Limb (tissue), 2 donors: ENCODE results near the gene CCDC70.
"Not testable (repeated sequence)": the region's sequence is repeated elsewhere in the genome, so short reads cannot be mapped to it uniquely, and the experiment has no call there.

Experiments
- DNase-seq, 2 donors: peaks; one replicate each; pipeline ENCODE4 v3.0.0-alpha.2; 2016; ENCODE audit errors: extremely low spot score in 2 of 2

The CCDC70 gene

DNA sequence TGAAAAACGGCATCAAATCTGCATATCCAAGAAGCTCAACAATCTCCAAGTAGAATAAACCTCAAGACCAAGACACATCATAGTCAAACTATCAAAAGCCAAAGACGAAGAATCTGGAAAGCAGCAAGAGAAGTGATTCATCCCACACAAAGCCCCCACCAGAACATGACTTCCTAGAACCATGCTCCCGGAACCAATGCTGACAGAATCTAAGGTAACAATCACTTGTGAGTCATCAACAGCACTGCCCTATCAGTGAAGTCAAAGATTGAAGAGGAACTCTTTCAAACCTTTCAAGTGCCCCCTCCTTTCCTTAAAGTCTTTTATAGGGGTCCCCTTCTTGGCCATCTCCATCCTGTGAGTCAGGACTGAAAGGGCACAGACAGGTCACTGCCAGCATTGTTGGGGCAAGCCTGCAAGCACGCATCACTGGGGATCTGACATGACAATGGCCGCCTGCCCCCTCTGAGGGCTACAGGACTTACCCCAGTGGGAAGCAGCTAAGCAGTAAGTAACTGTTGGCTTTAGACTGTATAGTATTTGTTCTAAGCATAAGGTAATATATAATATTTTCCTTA lies at the start of gene CCDC70:
Gene CCDC70 (plus strand): TSS at position 247 of the 578 bp plus-strand sequence. CDS start 3,443 bp downstream, outside the sequence.
- DNase-seq: no peak

DNA sequence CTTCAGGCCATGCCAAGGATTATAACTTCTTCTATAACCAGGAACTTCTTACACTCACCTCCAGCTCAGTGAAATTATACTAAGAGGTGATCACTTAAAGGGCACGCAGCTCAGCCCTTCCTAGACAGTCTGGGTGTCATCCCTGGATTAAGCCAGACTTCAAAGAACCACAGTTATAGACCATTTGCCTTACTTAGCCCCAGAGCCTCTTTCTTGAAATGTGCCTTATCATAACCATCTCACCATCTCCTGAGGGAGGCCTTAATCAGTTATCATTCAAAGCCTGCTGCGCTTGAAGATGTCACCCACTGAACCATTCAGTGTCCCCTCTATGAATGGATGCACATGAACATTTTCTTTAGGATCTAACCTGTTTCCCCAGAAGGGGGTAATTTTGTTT lies 47.7 kb upstream of the CCDC70 start:
- DNase-seq: no peak

DNA sequence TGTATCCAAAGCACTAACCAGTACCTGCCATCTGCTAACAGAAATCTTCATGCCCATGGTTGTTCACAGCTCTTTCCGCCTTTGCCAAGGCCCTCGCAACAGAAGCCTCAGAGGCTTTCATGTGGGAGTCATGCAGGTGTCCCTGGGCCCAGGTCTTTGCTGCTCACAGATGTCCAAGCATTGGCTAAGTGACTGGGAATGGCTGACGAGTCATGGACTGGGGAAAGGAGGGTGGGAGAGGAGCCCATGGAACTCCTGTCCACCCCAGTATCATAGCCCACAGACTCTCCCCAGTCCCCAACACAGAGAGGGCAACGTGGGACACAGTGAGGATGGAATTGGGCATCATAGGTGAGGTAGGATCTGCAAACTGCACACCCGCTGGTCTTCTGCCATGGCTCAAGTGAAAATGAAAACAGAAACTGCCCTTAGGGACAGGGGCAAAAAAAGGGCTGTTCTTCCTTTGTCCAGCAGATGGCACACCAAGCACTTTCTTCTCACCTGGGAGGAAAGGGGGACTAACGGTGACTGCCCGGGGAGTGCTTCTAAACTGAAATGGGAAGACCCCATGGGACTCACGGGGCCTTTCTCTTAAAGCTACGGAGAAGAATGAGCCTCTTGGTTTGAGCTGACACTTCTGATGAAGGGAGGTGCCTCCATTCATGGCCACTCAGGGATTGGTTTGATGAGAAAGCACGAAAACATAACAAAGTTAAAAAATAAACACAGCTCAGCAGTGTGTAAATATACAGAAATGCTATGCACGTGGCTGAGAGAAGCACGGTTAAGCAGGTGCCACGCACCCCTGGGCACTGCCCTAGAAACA lies 46.7 kb upstream of the CCDC70 start:
- DNase-seq: peak in 1 of 2 donors; percentile 66

DNA sequence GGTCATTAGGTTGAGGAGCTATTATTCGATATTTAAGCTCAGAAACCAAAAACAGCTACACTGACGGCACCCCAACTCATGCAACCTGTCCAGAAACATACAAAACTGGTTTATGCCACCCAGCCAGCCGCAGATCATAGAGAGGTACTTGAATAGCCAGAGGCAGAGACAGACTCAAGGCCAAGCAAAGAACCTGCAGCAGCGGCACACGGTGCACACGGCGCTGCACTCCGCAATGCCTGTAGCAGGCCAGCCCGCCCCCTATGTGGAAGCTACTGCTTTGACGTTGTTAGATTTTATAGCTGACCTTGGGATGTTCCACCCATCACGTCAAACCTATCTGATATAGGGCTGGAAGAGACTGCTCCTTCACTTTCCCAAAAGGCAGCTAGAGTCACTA lies 45.9 kb upstream of the CCDC70 start:
- no peak for DNase-seq

DNA sequence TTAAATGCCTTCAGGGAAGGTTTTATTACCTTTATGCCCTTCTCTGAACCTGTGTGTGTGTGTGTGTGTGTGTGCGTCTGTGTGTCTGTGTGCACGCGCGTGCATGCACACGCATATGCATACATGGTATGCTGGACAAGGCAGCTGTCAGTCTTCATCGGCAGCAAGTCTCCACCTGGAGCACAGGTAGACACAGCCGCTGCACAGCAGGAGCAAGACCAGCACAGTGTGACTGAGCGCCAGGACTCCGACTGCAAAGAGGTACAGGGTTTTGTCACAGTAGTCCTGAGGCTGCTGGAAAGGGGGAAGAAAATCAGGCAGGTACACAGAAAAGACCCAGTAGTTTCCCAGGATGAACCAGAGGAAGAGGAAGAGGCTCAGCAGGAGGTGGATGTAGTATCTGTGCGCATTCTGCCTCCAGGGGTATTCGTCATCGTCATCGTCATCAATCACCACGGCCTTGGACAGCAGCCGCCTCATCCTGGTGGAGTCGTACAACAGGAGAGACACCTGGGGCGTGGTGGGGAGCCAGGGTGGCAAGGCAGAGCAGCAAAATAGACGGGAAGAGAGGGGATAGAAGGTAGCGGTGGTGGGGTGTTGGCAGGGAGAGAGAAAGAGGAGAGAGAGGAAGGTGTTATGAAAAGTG lies 45.0 kb upstream of the CCDC70 start:
- DNase-seq: no peak

DNA sequence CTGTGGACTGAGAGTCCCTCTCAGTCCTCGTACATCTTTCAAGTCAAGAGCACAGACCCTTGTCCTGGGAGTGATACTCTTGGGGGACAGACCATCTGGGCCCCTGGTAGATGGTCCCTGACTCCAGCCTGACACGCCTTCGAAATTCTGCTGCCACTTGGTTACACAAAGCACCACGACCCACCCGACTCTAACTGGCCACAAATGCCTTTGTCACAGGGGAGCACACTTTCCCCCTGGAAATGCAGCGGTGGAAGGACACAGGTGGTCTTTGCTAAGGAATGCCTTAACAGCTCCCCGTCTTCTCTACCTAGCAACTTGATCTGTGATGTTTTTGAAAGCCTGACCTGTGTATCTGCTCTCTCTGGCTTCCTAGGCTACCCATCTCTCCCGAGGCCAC lies 44.1 kb upstream of the CCDC70 start:
- no peak for DNase-seq

DNA sequence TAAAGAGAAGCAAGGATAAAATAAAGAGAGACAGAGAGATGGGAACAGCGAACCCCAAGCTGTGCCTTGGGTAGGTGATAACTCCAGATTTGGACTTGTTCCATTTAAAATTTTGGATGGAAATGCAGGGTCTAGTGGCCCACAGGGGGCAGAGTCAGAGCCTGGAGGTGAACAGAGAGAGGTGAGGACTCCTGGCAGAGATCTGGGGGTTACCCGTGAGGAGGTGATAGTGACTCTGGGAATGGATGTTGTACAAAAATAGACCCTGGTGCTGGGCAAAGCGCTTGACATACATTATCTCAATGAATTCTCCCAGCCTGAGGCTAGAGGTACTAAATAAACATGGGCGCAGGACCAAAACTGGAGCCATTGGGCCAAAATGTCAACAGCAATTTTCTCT lies 43.5 kb upstream of the CCDC70 start:
- no peak for DNase-seq

DNA sequence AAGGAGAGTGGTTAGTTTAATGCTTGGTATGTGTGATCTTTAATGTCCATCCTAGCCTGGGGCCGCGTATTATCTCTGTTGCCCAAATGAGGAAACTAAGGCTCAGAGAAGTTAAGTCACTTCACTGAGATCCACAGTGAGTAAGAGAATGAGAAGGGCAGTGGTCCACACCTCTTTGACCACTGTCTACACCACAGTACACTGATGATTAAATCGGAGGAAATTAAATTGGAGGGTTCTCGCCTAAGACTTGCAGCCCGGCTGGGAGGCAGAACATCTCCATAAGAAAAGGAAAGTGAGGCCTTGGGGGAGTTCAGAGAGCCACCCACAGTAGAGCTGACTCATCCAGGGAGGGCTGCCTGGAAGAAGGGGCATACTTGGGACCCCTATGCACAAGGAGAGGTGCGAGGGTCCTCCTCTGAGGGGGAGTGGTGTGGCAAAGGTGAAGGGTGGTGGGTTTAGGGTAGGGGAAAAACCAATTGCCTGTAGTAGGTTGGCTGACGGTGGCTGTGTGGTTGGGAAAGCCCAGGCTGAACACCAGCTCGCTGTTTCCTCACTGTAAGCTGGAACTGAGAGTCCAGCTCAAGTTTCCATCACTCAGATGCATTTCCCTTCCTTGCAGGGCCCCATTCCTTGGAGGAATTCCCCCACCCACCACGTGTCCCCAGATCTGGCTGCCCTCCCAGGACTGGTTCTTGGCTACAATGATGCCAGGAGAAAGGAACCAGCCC lies 42.8 kb upstream of the CCDC70 start:
- no peak for DNase-seq

DNA sequence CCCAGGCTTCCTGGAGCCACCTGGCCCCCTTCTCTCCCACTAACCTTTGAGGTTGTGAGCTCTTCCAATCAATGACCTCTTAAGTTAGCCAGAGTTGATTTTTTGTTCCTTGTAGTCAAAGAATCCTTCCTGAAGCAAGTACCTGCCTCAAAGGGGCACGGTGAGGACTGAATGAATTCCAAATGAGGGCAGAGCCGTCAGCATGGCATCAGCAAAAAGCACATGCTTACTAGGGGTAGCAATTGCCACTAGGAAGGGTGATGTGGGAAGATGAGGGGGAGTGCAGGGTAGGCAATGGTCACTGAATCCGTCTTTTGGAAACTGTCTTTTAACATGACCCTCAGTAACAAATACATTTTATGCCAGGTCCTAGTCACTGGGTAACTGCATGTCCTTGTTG lies 42.2 kb upstream of the CCDC70 start:
- no peak for DNase-seq

DNA sequence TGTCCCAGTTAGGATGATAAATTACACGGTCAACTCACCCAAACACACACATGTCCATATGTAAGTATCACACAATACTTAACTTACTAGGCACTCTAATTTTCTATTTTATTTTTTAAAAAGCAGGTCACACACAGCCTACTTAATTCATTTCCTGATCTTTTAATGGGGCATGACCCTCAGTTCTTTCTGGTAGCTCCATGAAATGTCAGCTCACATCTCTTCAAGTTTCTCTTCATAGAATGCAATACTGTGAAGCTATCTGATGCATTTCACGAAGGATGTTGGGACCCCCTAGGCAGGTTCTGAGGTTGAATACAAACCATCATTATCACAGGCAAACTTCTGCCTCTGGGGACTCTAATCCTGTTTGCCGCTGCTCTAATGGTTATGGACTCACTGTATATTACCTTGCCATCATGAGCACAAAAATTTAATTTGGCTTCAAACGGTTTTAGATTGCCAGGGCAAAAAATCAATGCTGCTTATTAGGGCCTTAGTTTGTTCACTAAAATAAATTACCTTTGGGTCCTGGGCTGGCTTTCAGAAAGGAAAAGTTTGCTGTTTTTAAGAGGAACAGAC lies 41.7 kb upstream of the CCDC70 start:
- no peak for DNase-seq

DNA sequence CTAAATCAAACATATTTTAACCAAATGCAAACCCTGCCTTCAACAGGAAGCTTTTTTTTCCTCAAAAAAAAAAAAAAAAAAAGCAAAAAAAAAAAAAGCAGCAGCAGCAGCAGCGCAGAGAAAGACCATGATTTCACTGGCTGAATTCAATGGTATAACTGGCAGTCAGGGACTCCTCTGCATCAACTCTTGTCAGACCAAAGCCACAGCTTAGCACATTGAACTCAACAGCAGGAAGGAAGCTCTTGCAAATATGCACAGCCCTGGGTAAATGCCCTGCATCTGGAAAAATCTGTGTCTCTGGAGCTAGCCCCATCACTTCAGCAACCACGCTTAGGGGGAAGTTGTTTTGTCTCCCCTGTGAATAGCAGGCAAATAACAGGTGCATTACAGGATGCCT lies 40.2 kb upstream of the CCDC70 start:
- DNase-seq: no peak

DNA sequence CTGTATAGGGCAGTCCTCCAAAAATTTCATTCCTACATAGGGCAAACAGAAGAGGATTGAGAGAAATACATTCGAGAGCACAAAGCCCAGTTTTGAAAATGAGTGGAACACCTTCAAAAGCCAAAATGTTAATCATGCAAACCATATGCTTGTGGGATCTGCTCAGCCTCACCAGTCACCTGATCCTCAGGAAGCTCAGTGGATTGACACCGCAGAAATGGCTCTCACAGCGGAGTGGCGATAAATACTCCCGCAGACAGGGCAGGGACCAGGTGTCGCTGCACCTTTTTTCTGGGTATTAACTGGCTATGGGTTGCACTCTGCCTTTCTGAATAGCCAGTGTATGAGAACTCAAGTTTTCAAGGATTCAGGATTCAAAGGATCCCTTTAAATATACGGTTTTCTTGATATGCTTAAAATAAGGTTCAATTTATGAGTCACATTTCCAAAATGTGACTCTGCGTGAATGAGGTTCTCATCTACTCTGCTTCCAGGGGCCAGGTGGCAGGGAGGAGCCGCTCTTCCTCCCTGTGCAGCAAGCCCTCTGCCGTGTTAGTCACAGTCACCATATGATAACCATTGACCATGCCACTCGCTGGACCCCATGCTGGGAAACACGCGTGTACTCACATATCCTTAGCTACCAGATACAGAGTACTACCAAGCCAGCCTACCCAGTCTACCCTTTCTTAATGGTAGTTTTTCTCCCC lies 39.5 kb upstream of the CCDC70 start:
- DNase-seq: no peak

DNA sequence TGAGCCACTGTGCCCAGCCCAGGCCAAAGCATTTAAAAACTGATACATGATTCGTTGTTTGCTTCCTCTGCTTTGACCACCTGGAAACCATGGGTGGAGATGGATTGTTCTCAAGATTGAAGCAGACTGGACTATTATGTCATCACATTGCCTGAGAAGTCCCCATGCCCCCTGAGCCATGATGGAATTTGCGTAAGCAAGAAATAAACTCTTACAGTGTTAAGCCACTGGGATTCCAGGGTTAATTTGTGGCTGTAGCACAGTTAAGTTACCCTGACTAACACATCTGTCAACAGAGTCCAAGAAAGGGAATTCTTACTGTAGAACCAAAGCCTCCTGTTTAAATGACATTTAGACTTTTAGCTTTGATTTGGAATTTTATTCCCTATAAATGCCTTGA lies 38.4 kb upstream of the CCDC70 start:
- no peak for DNase-seq

DNA sequence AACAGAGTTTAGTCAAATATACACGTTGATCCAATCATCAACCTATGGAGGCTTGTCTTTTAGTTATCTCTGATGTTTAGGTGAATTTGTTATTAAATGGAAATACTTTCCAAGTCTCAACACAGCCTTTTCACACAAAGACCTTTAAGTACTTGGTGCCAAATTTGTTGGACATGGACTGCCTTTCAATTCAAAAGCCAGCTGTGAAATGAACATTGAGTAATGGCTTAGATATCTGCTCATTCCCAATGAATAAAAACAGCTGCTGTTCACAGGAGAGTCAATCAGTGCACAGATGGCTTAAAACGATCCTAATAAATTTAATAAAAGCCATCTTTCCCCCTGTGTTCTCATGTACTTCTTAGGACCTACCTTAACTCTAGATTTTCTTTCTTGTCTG lies 37.9 kb upstream of the CCDC70 start:
- peak in 1 of 2 donors; percentile 62 for DNase-seq

DNA sequence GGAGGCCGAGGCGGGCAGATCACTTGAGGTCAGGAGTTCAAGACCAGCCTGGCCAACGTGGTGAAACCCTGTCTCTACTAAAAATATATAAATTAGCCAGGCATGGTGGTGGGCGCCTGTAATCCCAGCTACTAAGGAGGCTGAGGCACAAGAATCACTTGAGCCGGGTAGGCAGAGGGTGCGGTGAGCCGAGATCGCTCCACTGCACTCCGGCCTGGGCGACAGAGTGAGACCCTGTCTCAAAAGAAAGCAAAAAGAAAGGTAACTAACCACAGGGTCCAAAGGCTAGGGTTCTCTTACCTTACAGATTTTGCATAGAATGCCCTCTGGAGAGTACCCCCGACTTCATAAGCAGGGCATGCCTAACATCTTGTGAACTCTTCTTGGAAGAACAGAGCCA lies 37.1 kb upstream of the CCDC70 start:
- DNase-seq: not testable (repeated sequence)

DNA sequence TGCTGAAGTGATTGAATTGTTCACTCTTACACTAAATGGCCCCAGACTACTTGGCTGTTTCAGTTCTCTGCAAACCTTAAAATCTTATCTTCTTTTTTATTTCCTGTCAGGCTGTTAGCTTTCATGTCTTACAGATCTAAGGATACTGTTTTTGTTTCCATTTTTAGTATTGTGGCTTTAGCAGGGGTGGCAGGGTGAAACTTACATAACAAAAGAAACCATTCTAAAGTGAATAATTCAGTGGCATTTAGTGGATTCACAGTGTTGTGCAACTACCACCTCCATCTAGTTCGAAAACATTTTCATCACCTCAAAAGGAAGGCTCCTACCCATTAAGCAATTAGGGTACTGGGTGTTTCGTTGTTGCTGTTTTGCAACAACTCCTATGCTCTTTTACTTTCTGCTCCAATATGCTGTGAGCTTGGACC lies 36.6 kb upstream of the CCDC70 start:
- no peak for DNase-seq

DNA sequence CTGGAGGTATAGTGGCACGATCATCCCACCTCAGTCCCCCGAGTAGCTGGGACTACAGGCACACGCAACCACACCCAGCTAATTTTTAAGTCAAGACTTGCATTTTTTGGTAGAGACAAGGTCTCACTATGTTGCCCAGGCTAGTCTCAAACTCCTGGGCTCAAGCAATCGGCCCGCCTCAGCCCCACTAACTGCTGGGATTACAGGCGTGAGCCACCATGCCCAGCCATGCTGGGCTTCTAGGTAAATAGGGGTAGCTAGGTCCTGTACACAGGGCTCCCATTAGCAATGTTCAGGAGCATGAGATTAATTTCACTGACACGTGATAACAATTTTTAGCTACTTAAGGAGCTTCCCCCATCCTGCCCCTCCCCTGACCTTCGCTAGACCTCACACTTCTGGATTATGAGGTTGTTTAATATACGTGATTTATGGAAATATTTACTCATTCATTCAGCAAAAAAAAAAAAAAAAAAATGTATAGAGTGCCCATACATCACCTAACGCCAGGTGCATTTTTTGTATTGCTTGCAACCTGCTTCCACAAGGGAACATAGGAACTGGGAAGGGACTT lies 36.0 kb upstream of the CCDC70 start:
- DNase-seq: no peak

DNA sequence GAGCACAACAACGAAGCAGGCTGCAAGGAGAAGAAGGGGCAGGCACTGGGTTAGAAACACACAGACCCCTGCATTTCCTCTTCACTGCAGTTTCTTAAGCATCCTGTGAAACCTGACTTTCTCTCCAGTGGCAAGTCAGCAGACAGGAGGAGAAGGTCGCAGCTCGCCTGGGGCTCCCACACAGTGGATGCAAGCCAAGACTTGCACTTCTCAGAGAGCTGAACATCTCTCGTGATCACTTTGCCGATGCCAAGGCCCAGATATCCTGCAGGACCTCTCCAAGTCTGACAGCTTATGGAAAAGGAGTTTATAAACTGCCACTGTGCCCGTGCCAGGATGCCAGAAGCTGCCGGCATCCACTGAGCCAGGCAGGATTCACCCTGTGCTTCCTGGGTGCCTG lies 35.2 kb upstream of the CCDC70 start:
- DNase-seq: no peak

DNA sequence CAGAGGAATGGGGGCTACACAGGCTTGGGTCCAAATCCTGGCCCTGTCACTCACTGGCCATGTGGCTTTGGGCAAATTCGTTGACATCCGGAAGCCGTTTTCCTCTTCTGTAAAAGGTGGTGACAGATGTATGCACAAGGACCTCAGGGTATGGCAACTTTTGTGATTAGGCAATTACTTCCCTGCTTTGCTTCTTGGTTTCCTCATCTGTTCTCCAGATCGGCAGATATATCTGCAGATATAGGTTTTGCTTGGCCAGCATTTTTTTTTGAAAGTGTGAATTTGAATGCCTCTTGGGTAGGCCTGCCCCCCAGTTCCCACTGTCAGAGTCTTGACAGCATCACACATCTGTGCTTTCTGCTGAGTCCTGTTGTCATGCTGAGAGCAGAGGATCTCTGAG lies 34.5 kb upstream of the CCDC70 start:
- DNase-seq: no peak

DNA sequence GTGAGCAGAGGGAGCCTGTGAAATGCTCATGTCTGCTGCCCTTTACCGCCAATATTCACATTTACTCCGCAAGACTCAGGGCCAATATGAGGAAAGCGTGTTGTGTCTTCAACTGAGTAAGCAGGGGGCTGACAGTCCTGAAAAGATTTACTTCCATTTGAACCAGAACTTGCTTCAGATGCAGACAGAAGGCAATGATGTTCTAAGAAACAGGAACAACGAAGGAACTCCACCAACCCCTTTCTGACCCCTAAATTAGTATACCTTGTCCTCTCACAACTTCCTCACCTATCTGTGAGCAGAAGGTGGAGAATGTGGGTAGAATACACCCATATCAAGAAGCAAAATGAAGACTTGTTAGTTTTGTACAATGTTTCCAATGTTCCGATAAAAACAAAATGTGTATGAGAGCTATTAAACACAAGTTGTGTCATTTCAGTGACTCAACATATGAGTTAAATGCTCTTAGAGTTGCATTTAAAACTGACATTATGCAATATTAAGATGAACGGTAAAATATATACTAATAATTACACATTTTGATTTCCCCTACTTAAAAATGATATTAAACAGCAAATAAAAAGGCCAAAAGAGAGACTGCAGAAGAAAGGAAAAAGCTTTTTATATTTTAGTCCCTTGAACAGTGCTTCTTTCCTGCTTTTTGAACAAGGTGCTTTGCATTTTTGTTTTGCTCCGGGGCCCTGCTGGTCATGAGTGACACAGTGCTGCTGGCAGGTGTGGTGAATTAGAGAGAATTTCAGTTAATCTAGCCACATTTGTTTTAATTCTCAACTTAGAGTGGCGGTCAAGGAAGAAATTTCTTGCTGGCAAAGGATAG lies 32.8 kb upstream of the CCDC70 start:
- no peak for DNase-seq
